Liver (tissue), 9 donors: Measurements from ENCODE around the gene SH3GL1. TPM values are rescaled to one million over a fixed set of nuclear protein-coding genes. Genes with fewer than 3 reads are reported as not detected.

Source experiments
- DNase-seq: peaks from one replicate; pipeline ENCODE4 v3.0.0-alpha.2; 2017; ENCODE audit warnings: low spot score
- H3K27ac ChIP-seq, 2 donors: one replicate each; pipeline ENCODE4 v1.7.0; 2013; ENCODE audit warnings: inconsistent platforms in 2 of 2, low read length in 2 of 2, control low read depth in 1 of 2, low read depth in 1 of 2, mild to moderate bottlenecking in 1 of 2
- H3K27me3 ChIP-seq, 4 donors: one replicate each; pipeline versions ENCODE4 v1.6.1 to v1.7.0; 2013; ENCODE audit warnings: low read length in 3 of 4, inconsistent platforms in 1 of 4, mild to moderate bottlenecking in 1 of 4, moderate library complexity in 1 of 4; ENCODE audit not compliant: control insufficient read depth in 4 of 4, insufficient read depth in 4 of 4
- H3K36me3 ChIP-seq, 4 donors: one replicate each; pipeline versions ENCODE4 v1.6.1 to v1.7.0; 2013; ENCODE audit warnings: low read length in 3 of 4, mild to moderate bottlenecking in 3 of 4, low read depth in 1 of 4, moderate library complexity in 1 of 4; ENCODE audit not compliant: control insufficient read depth in 4 of 4, insufficient read depth in 3 of 4
- H3K4me1 ChIP-seq, 4 donors: one replicate each; pipeline versions ENCODE4 v1.6.1 to v1.7.0; 2013; ENCODE audit warnings: low read length in 3 of 4, mild to moderate bottlenecking in 3 of 4, moderate library complexity in 1 of 4; ENCODE audit not compliant: control insufficient read depth in 4 of 4, insufficient read depth in 4 of 4
- H3K4me3 ChIP-seq, 3 donors: one replicate each; pipeline versions ENCODE4 v1.6.1 to v1.7.0; 2013; ENCODE audit warnings: low read length in 3 of 3, control low read depth in 1 of 3, low read depth in 1 of 3, mild to moderate bottlenecking in 1 of 3
- H3K9ac ChIP-seq, 2 donors: one replicate each; pipeline ENCODE4 v1.7.0; 2013; ENCODE audit warnings: low read length in 2 of 2, mild to moderate bottlenecking in 2 of 2, moderate library complexity in 2 of 2, control low read depth in 1 of 2, low read depth in 1 of 2
- H3K9me3 ChIP-seq, 4 donors: one replicate each; pipeline versions ENCODE4 v1.6.1 to v1.7.0; 2013; ENCODE audit warnings: low read length in 3 of 4; ENCODE audit not compliant: control insufficient read depth in 4 of 4
- EGR1 ChIP-seq, 2 donors: IDR thresholded peaks; 2 replicates each; pipeline ENCODE4 v1.6.1; 2016 to 2018; ENCODE audit warnings: antibody characterized with exemption in 2 of 2, low read depth in 2 of 2
- FOXA1 ChIP-seq: IDR thresholded peaks from 2 replicates; pipeline ENCODE4 v1.6.1; 2016; ENCODE audit warnings: antibody characterized with exemption
- GABPA ChIP-seq, 2 donors: IDR thresholded peaks in 1 of 2; conservative IDR thresholded peaks in 1 of 2; 2 replicates each; pipeline ENCODE4 v1.6.1; 2016; ENCODE audit warnings: antibody characterized with exemption in 2 of 2, mild to moderate bottlenecking in 1 of 2, moderate library complexity in 1 of 2
- HNF4A ChIP-seq, 2 donors: conservative IDR thresholded peaks; 2 replicates each; pipeline ENCODE4 v1.6.1; 2016; ENCODE audit warnings: antibody characterized with exemption in 2 of 2, mild to moderate bottlenecking in 2 of 2
- HNF4G ChIP-seq: IDR thresholded peaks from 2 replicates; pipeline ENCODE4 v1.6.1; 2016; ENCODE audit warnings: antibody characterized with exemption
- JUND ChIP-seq, 2 donors: IDR thresholded peaks; 2 replicates each; pipeline ENCODE4 v1.6.1; 2016; ENCODE audit warnings: antibody characterized with exemption in 2 of 2
- MAX ChIP-seq: IDR thresholded peaks from 2 replicates; pipeline ENCODE4 v1.6.1; 2016; ENCODE audit warnings: antibody characterized with exemption
- RAD21 ChIP-seq, 2 donors: IDR thresholded peaks; 2 replicates each; pipeline ENCODE4 v1.6.1; 2016; ENCODE audit warnings: antibody characterized with exemption in 2 of 2, mild to moderate bottlenecking in 2 of 2
- RXRA ChIP-seq, 2 donors: IDR thresholded peaks; 2 replicates each; pipeline ENCODE4 v1.6.1; 2017 to 2018; ENCODE audit warnings: antibody characterized with exemption in 2 of 2, mild to moderate bottlenecking in 1 of 2
- SP1 ChIP-seq: IDR thresholded peaks from 2 replicates; pipeline ENCODE4 v1.6.1; 2018; ENCODE audit warnings: antibody characterized with exemption, mild to moderate bottlenecking
- TAF1 ChIP-seq: conservative IDR thresholded peaks from 2 replicates; pipeline ENCODE4 v1.6.1; 2016; ENCODE audit warnings: antibody characterized with exemption, mild to moderate bottlenecking
- YY1 ChIP-seq: IDR thresholded peaks from 2 replicates; pipeline ENCODE4 v1.6.1; 2016; ENCODE audit warnings: antibody characterized with exemption, mild to moderate bottlenecking
- ZBTB33 ChIP-seq: IDR thresholded peaks from 2 replicates; pipeline ENCODE4 v1.6.1; 2016; ENCODE audit warnings: antibody characterized with exemption
- WGBS: extraction: QIAGEN DNeasy Blood & Tissue Kit; methylation state at CpG from one replicate; pipeline ENCODE4 v1.1.7; 2013; 5-methylcytosine and 5-hydroxymethylcytosine counted together
- polyA plus RNA-seq, 2 donors: library from polyadenylated mRNA; stranded (reverse) in 1 of 2; unstranded in 1 of 2; fragments of 200-250 nt in 1 of 2; fragments of >200 nt in 1 of 2; fragmentation: Nextera tagmentation in 1 of 2; extraction: Ambion mirVana in 1 of 2; gene quantifications; one replicate each; pipeline versions ENCODE4 v1.2.1 to v1.2.3, GENCODE V29; 2013 to 2015
- total RNA-seq, 2 donors: library from RNA; depleted of rRNA; stranded (reverse); fragments of >200 nt; gene quantifications; one replicate each; pipeline ENCODE4 v1.2.3, GENCODE V29; 2014
- TF ChIP-seq, protein P1 (sequence below): IDR thresholded peaks from 2 replicates; pipeline ENCODE4 v1.6.1; 2016; ENCODE audit warnings: antibody characterized with exemption, mild to moderate bottlenecking
- TF ChIP-seq, protein P2 (sequence below): IDR thresholded peaks from 2 replicates; pipeline ENCODE4 v1.6.1; 2016; ENCODE audit warnings: antibody characterized with exemption
- TF ChIP-seq, protein P3 (sequence below): fragments of 150-350 bp; IDR thresholded peaks from 2 replicates; pipeline ENCODE4 v1.5.1; 2017; ENCODE audit warnings: improper control_type of control experiment, low read depth, low read length; ENCODE audit not compliant: missing input control
- donor health status: healthy.
- donor health status: healthy.
- donor health status: healthy.
- donor health status: healthy.
- donor health status: healthy.

Gene SH3GL1
- total and polyA plus RNA-seq, 4 donors: 16.5 to 27.8 (median 18.2) TPM

GRCh38 chr19:4342314-4342614 lies 58.1 kb downstream of the SH3GL1 start:
- Histone ChIP-seq H3K9me3 (no peaks in the 10 kb centered on the region), H3K36me3 (no peaks in the 10 kb centered on the region), H3K27ac (peak overlapping the region; percentile 93 to 95), H3K4me1 (peaks cover 8 to 59% (median 49%) of the 10 kb centered on the region in 4 donors), H3K9ac (peak overlapping the region; percentile 45 to 75), H3K27me3 (no peaks in the 10 kb centered on the region), H3K4me3 (peak overlapping the region; percentile 2 to 34 (median 34))
- 2% methylated on average over 10 of the region's 10 CpGs for WGBS
- TF ChIP-seq ZBTB33 (no peak), GABPA (IDR thresholded peaks at IDR 0.05 in 1 of 2, conservative IDR thresholded peaks at IDR 0.05 in 1 of 2) (no peak), FOXA1 (no peak), YY1 (no peak), EGR1 (IDR thresholded peaks at IDR 0.05; ENCODE audit: low read depth in 2 of 2) (no peak), TAF1 (no peak), MAX (no peak), HNF4G (no peak), JUND (IDR thresholded peaks at IDR 0.05) (no peak), RAD21 (IDR thresholded peaks at IDR 0.05) (no peak)
- TF ChIP-seq, protein P1, sequence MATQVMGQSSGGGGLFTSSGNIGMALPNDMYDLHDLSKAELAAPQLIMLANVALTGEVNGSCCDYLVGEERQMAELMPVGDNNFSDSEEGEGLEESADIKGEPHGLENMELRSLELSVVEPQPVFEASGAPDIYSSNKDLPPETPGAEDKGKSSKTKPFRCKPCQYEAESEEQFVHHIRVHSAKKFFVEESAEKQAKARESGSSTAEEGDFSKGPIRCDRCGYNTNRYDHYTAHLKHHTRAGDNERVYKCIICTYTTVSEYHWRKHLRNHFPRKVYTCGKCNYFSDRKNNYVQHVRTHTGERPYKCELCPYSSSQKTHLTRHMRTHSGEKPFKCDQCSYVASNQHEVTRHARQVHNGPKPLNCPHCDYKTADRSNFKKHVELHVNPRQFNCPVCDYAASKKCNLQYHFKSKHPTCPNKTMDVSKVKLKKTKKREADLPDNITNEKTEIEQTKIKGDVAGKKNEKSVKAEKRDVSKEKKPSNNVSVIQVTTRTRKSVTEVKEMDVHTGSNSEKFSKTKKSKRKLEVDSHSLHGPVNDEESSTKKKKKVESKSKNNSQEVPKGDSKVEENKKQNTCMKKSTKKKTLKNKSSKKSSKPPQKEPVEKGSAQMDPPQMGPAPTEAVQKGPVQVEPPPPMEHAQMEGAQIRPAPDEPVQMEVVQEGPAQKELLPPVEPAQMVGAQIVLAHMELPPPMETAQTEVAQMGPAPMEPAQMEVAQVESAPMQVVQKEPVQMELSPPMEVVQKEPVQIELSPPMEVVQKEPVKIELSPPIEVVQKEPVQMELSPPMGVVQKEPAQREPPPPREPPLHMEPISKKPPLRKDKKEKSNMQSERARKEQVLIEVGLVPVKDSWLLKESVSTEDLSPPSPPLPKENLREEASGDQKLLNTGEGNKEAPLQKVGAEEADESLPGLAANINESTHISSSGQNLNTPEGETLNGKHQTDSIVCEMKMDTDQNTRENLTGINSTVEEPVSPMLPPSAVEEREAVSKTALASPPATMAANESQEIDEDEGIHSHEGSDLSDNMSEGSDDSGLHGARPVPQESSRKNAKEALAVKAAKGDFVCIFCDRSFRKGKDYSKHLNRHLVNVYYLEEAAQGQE: no peak
- TF ChIP-seq, protein P2, sequence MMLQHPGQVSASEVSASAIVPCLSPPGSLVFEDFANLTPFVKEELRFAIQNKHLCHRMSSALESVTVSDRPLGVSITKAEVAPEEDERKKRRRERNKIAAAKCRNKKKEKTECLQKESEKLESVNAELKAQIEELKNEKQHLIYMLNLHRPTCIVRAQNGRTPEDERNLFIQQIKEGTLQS: no peak
- TF ChIP-seq, protein P3, sequence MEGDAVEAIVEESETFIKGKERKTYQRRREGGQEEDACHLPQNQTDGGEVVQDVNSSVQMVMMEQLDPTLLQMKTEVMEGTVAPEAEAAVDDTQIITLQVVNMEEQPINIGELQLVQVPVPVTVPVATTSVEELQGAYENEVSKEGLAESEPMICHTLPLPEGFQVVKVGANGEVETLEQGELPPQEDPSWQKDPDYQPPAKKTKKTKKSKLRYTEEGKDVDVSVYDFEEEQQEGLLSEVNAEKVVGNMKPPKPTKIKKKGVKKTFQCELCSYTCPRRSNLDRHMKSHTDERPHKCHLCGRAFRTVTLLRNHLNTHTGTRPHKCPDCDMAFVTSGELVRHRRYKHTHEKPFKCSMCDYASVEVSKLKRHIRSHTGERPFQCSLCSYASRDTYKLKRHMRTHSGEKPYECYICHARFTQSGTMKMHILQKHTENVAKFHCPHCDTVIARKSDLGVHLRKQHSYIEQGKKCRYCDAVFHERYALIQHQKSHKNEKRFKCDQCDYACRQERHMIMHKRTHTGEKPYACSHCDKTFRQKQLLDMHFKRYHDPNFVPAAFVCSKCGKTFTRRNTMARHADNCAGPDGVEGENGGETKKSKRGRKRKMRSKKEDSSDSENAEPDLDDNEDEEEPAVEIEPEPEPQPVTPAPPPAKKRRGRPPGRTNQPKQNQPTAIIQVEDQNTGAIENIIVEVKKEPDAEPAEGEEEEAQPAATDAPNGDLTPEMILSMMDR: no peak
- no peak for DNase-seq

GRCh38 chr19:4338441-4339355 lies 61.6 kb downstream of the SH3GL1 start, which contains the start of gene STAP2:
TSS of gene STAP2 (minus strand) at chr19:4338827. CDS start at chr19:4338753, 74 bp downstream.
- no peaks in the 10 kb centered on the region for H3K27me3 ChIP-seq
- H3K36me3 ChIP-seq: peaks cover 0 to 1% (median 0%) of the 10 kb centered on the region in 4 donors
- peak within 1 kb of the TSS; percentile 51 to 88 (median 67) for H3K4me3 ChIP-seq
- TF ChIP-seq EGR1 (IDR thresholded peaks at IDR 0.05; ENCODE audit: low read depth in 2 of 2): no peak
- peak; percentile 41 to 50 for TF ChIP-seq HNF4A (conservative IDR thresholded peaks at IDR 0.05)
- peak; percentile 8 to 36 for TF ChIP-seq RAD21 (IDR thresholded peaks at IDR 0.05)
- peak; percentile 61 for TF ChIP-seq SP1
- TF ChIP-seq RXRA (IDR thresholded peaks at IDR 0.05): peak; percentile 11 to 38
- no peak for DNase-seq
- WGBS: 20% methylated on average over 27 of the region's 27 CpGs
- H3K27ac ChIP-seq: peak within 1 kb of the TSS; percentile 88 to 92
- H3K4me1 ChIP-seq: peaks cover 5 to 44% (median 30%) of the 10 kb centered on the region in 4 donors
- H3K9ac ChIP-seq: peak within 1 kb of the TSS; percentile 19 to 78
- H3K9me3 ChIP-seq: no peaks in the 10 kb centered on the region
